Measurements from ENCODE around the gene PRDM16.

GRCh38 chr1:3275471-3276340 is 206.7 kb downstream of the PRDM16 start:
- TF ChIP-seq, protein P1, sequence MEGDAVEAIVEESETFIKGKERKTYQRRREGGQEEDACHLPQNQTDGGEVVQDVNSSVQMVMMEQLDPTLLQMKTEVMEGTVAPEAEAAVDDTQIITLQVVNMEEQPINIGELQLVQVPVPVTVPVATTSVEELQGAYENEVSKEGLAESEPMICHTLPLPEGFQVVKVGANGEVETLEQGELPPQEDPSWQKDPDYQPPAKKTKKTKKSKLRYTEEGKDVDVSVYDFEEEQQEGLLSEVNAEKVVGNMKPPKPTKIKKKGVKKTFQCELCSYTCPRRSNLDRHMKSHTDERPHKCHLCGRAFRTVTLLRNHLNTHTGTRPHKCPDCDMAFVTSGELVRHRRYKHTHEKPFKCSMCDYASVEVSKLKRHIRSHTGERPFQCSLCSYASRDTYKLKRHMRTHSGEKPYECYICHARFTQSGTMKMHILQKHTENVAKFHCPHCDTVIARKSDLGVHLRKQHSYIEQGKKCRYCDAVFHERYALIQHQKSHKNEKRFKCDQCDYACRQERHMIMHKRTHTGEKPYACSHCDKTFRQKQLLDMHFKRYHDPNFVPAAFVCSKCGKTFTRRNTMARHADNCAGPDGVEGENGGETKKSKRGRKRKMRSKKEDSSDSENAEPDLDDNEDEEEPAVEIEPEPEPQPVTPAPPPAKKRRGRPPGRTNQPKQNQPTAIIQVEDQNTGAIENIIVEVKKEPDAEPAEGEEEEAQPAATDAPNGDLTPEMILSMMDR (conservative IDR thresholded peaks at IDR 0.05; ENCODE audit: low read length), result no peak
- TF ChIP-seq EZH2phosphoT487 (IDR thresholded peaks at IDR 0.05; ENCODE audit: borderline replicate concordance, low read depth, low read length), result no peak
